Mammary epithelial cell (primary cell): Measurements from ENCODE around the gene CMTM1.

Source experiments
- CTCF ChIP-seq, 2 donors: IDR thresholded peaks in 1 of 2; conservative IDR thresholded peaks in 1 of 2; 2 replicates each; pipeline ENCODE4 v1.5.1; 2011 to 2012; ENCODE audit warnings: inconsistent platforms in 2 of 2, low read length in 2 of 2, mild to moderate bottlenecking in 2 of 2, control low read depth in 1 of 2, low read depth in 1 of 2; ENCODE audit not compliant: insufficient read depth in 1 of 2; ENCODE audit errors: extremely low read depth in 1 of 2
- EZH2 ChIP-seq: IDR thresholded peaks from 2 replicates; pipeline ENCODE4 v1.6.1; 2012; ENCODE audit warnings: low read length, inconsistent platforms, borderline replicate concordance

DNA sequence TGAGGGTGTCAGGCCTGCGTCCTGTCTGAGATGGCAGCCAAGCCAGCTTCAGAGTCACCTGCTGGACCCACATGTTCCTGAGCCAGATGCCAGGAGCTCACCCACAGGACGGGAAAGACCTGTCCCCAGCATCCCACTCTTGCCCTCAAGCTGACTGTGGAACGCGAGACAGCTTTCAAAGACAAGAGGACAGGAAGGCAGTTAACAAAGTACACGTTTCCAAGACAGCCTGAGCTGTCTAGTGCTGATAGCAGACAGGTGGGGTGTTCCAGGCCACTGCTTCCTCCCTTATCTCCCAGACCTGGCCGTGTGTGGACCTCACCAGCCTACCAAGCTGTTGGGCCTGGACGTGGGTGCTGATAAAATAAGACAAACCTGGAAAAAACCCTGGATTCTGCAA lies 51.5 kb downstream of the CMTM1 start:
- TF ChIP-seq CTCF (conservative IDR thresholded peaks at IDR 0.05 in 1 of 2, IDR thresholded peaks at IDR 0.05 in 1 of 2; ENCODE audit: extremely low read depth in 1 of 2, insufficient read depth in 1 of 2, low read depth in 1 of 2, low read length in 2 of 2) = no peak
- no peak for TF ChIP-seq EZH2
